COLO829 (cell line): ENCODE measurements around the gene TMPRSS4.

Experiments used
- DNase-seq: peaks from one replicate; pipeline ENCODE4 v3.0.0; 2012; ENCODE audit warnings: low spot score

Gene TMPRSS4

GRCh38 chr11:118076754-118077281 is at the start of gene TMPRSS4:
Gene TMPRSS4 (plus strand): TSS chr11:118077078. CDS start chr11:118077303, 225 bp downstream.
- no peak for DNase-seq

GRCh38 chr11:118027694-118028093 is 49.2 kb upstream of the TMPRSS4 start:
- no peak for DNase-seq

GRCh38 chr11:118028626-118029025 is 48.3 kb upstream of the TMPRSS4 start:
- no peak for DNase-seq

- DNase-seq = no peak
Observed at GRCh38 chr11:118033443-118033842, 43.4 kb upstream of the TMPRSS4 start.

- DNase-seq = no peak
Observed at GRCh38 chr11:118042141-118042540, 34.7 kb upstream of the TMPRSS4 start.

GRCh38 chr11:118042796-118043195 is 34.1 kb upstream of the TMPRSS4 start:
- peak; percentile 6 for DNase-seq

GRCh38 chr11:118045191-118045590 is 31.7 kb upstream of the TMPRSS4 start:
- no peak for DNase-seq

- no peak for DNase-seq
Observed at GRCh38 chr11:118046051-118046963, 30.6 kb upstream of the TMPRSS4 start.

GRCh38 chr11:118046964-118047700 is 29.7 kb upstream of the TMPRSS4 start:
- DNase-seq = no peak

GRCh38 chr11:118047749-118048148 is 29.1 kb upstream of the TMPRSS4 start:
- DNase-seq = no peak

GRCh38 chr11:118048472-118049370 is 28.2 kb upstream of the TMPRSS4 start:
- DNase-seq = no peak

GRCh38 chr11:118049771-118050170 is 27.1 kb upstream of the TMPRSS4 start:
- no peak for DNase-seq

- DNase-seq = no peak
Observed at GRCh38 chr11:118050208-118050891, 26.5 kb upstream of the TMPRSS4 start.

GRCh38 chr11:118051136-118051610 is 25.7 kb upstream of the TMPRSS4 start:
- DNase-seq = no peak

- DNase-seq = no peak
Observed at GRCh38 chr11:118051611-118052461, 25.0 kb upstream of the TMPRSS4 start.

- DNase-seq = no peak
Observed at GRCh38 chr11:118052581-118053206, 24.2 kb upstream of the TMPRSS4 start.

- no peak for DNase-seq
Observed at GRCh38 chr11:118054712-118055640, 21.9 kb upstream of the TMPRSS4 start.

- DNase-seq = no peak
Observed at GRCh38 chr11:118055966-118056365, 20.9 kb upstream of the TMPRSS4 start.
